HCT116 (cell line): ENCODE results near the gene EGFLAM. TPM values are rescaled to one million over a fixed set of nuclear protein-coding genes. Genes with fewer than 3 reads are reported as not detected.

Source experiments
- ATAC-seq: fragments of 200-7000 bp; cut with Tn5 transposase; 2 replicates; pipeline ENCODE4 v1.9.1; 2020; ENCODE audit warnings: mild to moderate bottlenecking, moderate library complexity
- BruUV-seq: library from RNA; stranded (reverse); fragments of 400-500 nt; replicated peaks from 2 replicates; lab custom pipeline; 2021; lab: Mats Ljungman, UMichigan
- CTCF ChIA-PET: fragments of 300-600 bp; sonication (Branson Sonifier 250); formaldehyde crosslinking; loops from one replicate; lab custom pipeline; 2021; ENCODE audit warnings: antibody characterized with exemption; lab: Charles Lee
- POLR2A ChIA-PET: fragments of 300-600, 350-600 bp; sonication (Branson Sonifier 250); formaldehyde crosslinking; loops from one replicate; lab custom pipeline; 2021; ENCODE audit warnings: antibody characterized with exemption; lab: Charles Lee
- RAD21 ChIA-PET, 2 experiments: fragments of 300-600 bp; sonication (Branson Sonifier 250); formaldehyde crosslinking; loops; one replicate each; lab custom pipeline; 2023; ENCODE audit warnings: low total read pairs in 2 of 2; ENCODE audit not compliant: uncharacterized antibody in 2 of 2, unreplicated experiment in 2 of 2, low non-redundant PET in 1 of 2; lab: Charles Lee
- DNase-seq: peaks from one replicate; pipeline ENCODE4 v3.0.0-alpha.2; 2010; ENCODE audit warnings: low read depth, low spot score
- H2AFZ ChIP-seq: fragments of 200-600 bp; shearing (Covaris generic), sonication (generic); 2 replicates; pipeline ENCODE4 v1.6.1; 2017; ENCODE audit warnings: low read depth, mixed run types, mixed read lengths, antibody characterized with exemption, low read length; ENCODE audit not compliant: poor library complexity, severe bottlenecking
- H3K27ac ChIP-seq: 2 replicates; pipeline ENCODE4 v1.5.1; 2012; ENCODE audit warnings: low read depth, low read length
- H3K27me3 ChIP-seq: fragments of 200-600 bp; sonication (generic); 2 replicates; pipeline ENCODE4 v1.6.1; 2016; ENCODE audit warnings: mixed run types, low read length, mixed read lengths; ENCODE audit not compliant: insufficient read depth
- H3K36me3 ChIP-seq, 2 experiments: fragments of 200-500 bp in 1 of 2; fragments of 200-600 bp in 1 of 2; sonication (Bioruptor generic) in 1 of 2; sonication (generic) in 1 of 2; 2 replicates each; pipeline versions ENCODE4 v1.5.1 to v1.6.1; 2014 to 2016; ENCODE audit warnings: low read length in 2 of 2, inconsistent platforms in 1 of 2, mixed read lengths in 1 of 2, mixed run types in 1 of 2; ENCODE audit not compliant: insufficient read depth in 2 of 2, control insufficient read depth in 1 of 2
- H3K4me1 ChIP-seq, 2 experiments: fragments of 200-600 bp in 1 of 2; sonication (generic) in 1 of 2; 2 replicates each; pipeline versions ENCODE4 v1.5.1 to v1.6.1; 2012 to 2017; ENCODE audit warnings: low read length in 2 of 2, inconsistent platforms in 1 of 2, mild to moderate bottlenecking in 1 of 2, mixed read lengths in 1 of 2, mixed run types in 1 of 2, moderate library complexity in 1 of 2; ENCODE audit not compliant: insufficient read depth in 2 of 2, control insufficient read depth in 1 of 2
- H3K4me2 ChIP-seq: fragments of 200-600 bp; sonication (generic); 2 replicates; pipeline ENCODE4 v1.6.1; 2017; ENCODE audit warnings: mixed run types, low read length, mixed read lengths
- H3K4me3 ChIP-seq, 2 experiments: fragments of 200-600 bp in 1 of 2; sonication (generic) in 1 of 2; replicated peaks in 1 of 2; 2 replicates each; pipeline ENCODE4 v1.5.1; 2011 to 2016; ENCODE audit warnings: low read length in 2 of 2, control low read depth in 1 of 2, low read depth in 1 of 2, mild to moderate bottlenecking in 1 of 2, mixed read lengths in 1 of 2, mixed run types in 1 of 2
- H3K79me2 ChIP-seq: fragments of 200-600 bp; sonication (generic); 2 replicates; pipeline ENCODE4 v1.6.1; 2017; ENCODE audit warnings: mild to moderate bottlenecking, mixed run types, low read length, moderate library complexity, mixed read lengths; ENCODE audit not compliant: insufficient read depth
- H3K9ac ChIP-seq: fragments of 200-600 bp; sonication (generic); 2 replicates; pipeline ENCODE4 v1.6.1; 2016; ENCODE audit warnings: low read length, mixed read lengths
- H3K9me2 ChIP-seq: fragments of 200-600 bp; sonication (generic), shearing (Covaris generic); 2 replicates; pipeline ENCODE4 v1.6.1; 2017; ENCODE audit warnings: mixed run types, mild to moderate bottlenecking, moderate library complexity; ENCODE audit not compliant: insufficient read depth
- H3K9me3 ChIP-seq, 2 experiments: fragments of 200-500 bp in 1 of 2; fragments of 200-600 bp in 1 of 2; sonication (Bioruptor generic) in 1 of 2; sonication (generic) in 1 of 2; 2 replicates each; pipeline ENCODE4 v1.6.1; 2014 to 2017; ENCODE audit warnings: low read length in 2 of 2, mixed read lengths in 2 of 2, inconsistent platforms in 1 of 2, low read depth in 1 of 2, mild to moderate bottlenecking in 1 of 2, mixed run types in 1 of 2, moderate library complexity in 1 of 2; ENCODE audit not compliant: control insufficient read depth in 1 of 2, insufficient read depth in 1 of 2
- H4K20me1 ChIP-seq: fragments of 200-600 bp; sonication (generic), shearing (Covaris generic); 2 replicates; pipeline ENCODE4 v1.6.1; 2017; ENCODE audit warnings: mixed run types, mild to moderate bottlenecking, moderate library complexity; ENCODE audit not compliant: insufficient read depth
- CBX3 ChIP-seq: IDR thresholded peaks from 2 replicates; pipeline ENCODE4 v1.6.1; 2012; ENCODE audit warnings: low read depth
- CEBPB ChIP-seq: IDR thresholded peaks from 2 replicates; pipeline ENCODE4 v1.6.1; 2012; ENCODE audit warnings: low read depth
- ELF1 ChIP-seq: IDR thresholded peaks from 2 replicates; pipeline ENCODE4 v1.6.1; 2012; ENCODE audit warnings: low read depth, borderline replicate concordance
- FOSL1 ChIP-seq: IDR thresholded peaks from 2 replicates; pipeline ENCODE4 v1.6.1; 2012; ENCODE audit warnings: low read depth
- JUND ChIP-seq: IDR thresholded peaks from 2 replicates; pipeline ENCODE4 v1.6.1; 2012
- MAX ChIP-seq: IDR thresholded peaks from 2 replicates; pipeline ENCODE4 v1.6.1; 2012
- POLR2A ChIP-seq: IDR thresholded peaks from 2 replicates; pipeline ENCODE4 v1.7.0; 2011; ENCODE audit warnings: borderline replicate concordance; ENCODE audit not compliant: insufficient read depth, insufficient read length; ENCODE audit errors: extremely low read depth
- POLR2AphosphoS5 ChIP-seq: IDR thresholded peaks from 2 replicates; pipeline ENCODE4 v1.6.1; 2011; ENCODE audit warnings: mild to moderate bottlenecking, low read depth, low read length, moderate library complexity
- RAD21 ChIP-seq: IDR thresholded peaks from 2 replicates; pipeline ENCODE4 v1.6.1; 2012; ENCODE audit warnings: low read depth, mild to moderate bottlenecking
- SIN3A ChIP-seq: IDR thresholded peaks from 2 replicates; pipeline ENCODE4 v1.6.1; 2012; ENCODE audit warnings: low read depth
- SP1 ChIP-seq: IDR thresholded peaks from 2 replicates; pipeline ENCODE4 v1.6.1; 2012; ENCODE audit warnings: low read depth
- YY1 ChIP-seq: IDR thresholded peaks from 2 replicates; pipeline ENCODE4 v1.6.1; 2011; ENCODE audit warnings: low read length, low read depth, moderate library complexity, mild to moderate bottlenecking; ENCODE audit not compliant: insufficient replicate concordance; ENCODE audit errors: extremely low read depth
- ZBTB33 ChIP-seq: IDR thresholded peaks from 2 replicates; pipeline ENCODE4 v1.6.1; 2011; ENCODE audit warnings: mild to moderate bottlenecking, low read length, moderate library complexity; ENCODE audit not compliant: insufficient replicate concordance; ENCODE audit errors: extremely low read depth
- ZFX ChIP-seq: fragments of 450-650 bp; IDR thresholded peaks from 2 replicates; pipeline ENCODE4 v1.6.1; 2017
- ZNF274 ChIP-seq: fragments of 200-500 bp; sonication (Bioruptor generic); IDR thresholded peaks from 2 replicates; pipeline ENCODE4 v1.6.1; 2014; ENCODE audit warnings: mild to moderate bottlenecking, low read depth, low read length, inconsistent platforms
- intact Hi-C: fragments of 100-400 bp; cut with micrococcal nuclease; formaldehyde crosslinking; loops from 2 replicates; pipeline ENCODE4 v1.10.0; 2022
- total RNA-seq: library from RNA; stranded (reverse); gene quantifications from one replicate; pipeline ENCODE4 v1.2.1, GENCODE V29; 2021; ENCODE audit not compliant: unreplicated experiment
- TF ChIP-seq, protein P1 (sequence below), 3 experiments: fragments of 200-600 bp in 1 of 3; sonication (generic) in 1 of 3; IDR thresholded peaks in 2 of 3; conservative IDR thresholded peaks in 1 of 3; 2 replicates each; pipeline ENCODE4 v1.5.1; 2012 to 2017; ENCODE audit warnings: low read depth in 2 of 3, low read length in 2 of 3, antibody characterized with exemption in 1 of 3, borderline replicate concordance in 1 of 3, control low read depth in 1 of 3, mild to moderate bottlenecking in 1 of 3, mixed read lengths in 1 of 3, mixed run types in 1 of 3, moderate library complexity in 1 of 3; ENCODE audit not compliant: insufficient read depth in 1 of 3
- TF ChIP-seq, protein P2 (sequence below): IDR thresholded peaks from 2 replicates; pipeline ENCODE4 v1.6.1; 2012

Gene EGFLAM
- total RNA-seq, 1 experiment from 2014 or later = not detected

GRCh38 chr5:38360323-38361061, 102.1 kb downstream of the EGFLAM start:
- CTCF ChIA-PET = no interaction called here
- Histone ChIP-seq H3K4me2 (no peak overlapping the region), H2AFZ (no peak overlapping the region), H3K79me2 (no peaks in the 10 kb centered on the region), H3K9me3 (no peaks in the 10 kb centered on the region), H3K4me1 (no peaks in the 10 kb centered on the region), H4K20me1 (no peaks in the 10 kb centered on the region), H3K9me2 (no peaks in the 10 kb centered on the region), H3K36me3 (no peaks in the 10 kb centered on the region), H3K27me3 (no peaks in the 10 kb centered on the region), H3K4me3 (no peak overlapping the region), H3K9ac (no peak overlapping the region), H3K27ac (no peak overlapping the region)
- POLR2A ChIA-PET = no interaction called here
- no TSS peak for BruUV-seq
- RAD21 ChIA-PET = no interaction called here
- DNase-seq (no peak), ATAC-seq (no peak)
- TF ChIP-seq FOSL1 (no peak), SP1 (no peak), SIN3A (no peak), CEBPB (no peak), JUND (no peak), RAD21 (no peak)
- intact Hi-C loops = no loop called here

GRCh38 chr5:38362713-38363112, 104.4 kb downstream of the EGFLAM start:
- no peak overlapping the region for H3K9ac ChIP-seq
- no peaks in the 10 kb centered on the region for H3K36me3 ChIP-seq
- no peak for ATAC-seq
- CTCF ChIA-PET = no interaction called here
- no peaks in the 10 kb centered on the region for H4K20me1 ChIP-seq
- no TSS peak for BruUV-seq
- H3K4me3 ChIP-seq = no peak overlapping the region
- DNase-seq = no peak
- no peaks in the 10 kb centered on the region for H3K79me2 ChIP-seq
- TF ChIP-seq ZBTB33 (no peak), ELF1 (no peak), POLR2AphosphoS5 (no peak), YY1 (no peak), FOSL1 (no peak), MAX (no peak), POLR2A (no peak), ZNF274 (no peak), CBX3 (no peak), ZFX (no peak), JUND (no peak)
- TF ChIP-seq, protein P1, sequence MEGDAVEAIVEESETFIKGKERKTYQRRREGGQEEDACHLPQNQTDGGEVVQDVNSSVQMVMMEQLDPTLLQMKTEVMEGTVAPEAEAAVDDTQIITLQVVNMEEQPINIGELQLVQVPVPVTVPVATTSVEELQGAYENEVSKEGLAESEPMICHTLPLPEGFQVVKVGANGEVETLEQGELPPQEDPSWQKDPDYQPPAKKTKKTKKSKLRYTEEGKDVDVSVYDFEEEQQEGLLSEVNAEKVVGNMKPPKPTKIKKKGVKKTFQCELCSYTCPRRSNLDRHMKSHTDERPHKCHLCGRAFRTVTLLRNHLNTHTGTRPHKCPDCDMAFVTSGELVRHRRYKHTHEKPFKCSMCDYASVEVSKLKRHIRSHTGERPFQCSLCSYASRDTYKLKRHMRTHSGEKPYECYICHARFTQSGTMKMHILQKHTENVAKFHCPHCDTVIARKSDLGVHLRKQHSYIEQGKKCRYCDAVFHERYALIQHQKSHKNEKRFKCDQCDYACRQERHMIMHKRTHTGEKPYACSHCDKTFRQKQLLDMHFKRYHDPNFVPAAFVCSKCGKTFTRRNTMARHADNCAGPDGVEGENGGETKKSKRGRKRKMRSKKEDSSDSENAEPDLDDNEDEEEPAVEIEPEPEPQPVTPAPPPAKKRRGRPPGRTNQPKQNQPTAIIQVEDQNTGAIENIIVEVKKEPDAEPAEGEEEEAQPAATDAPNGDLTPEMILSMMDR (IDR thresholded peaks at IDR 0.05 in 2 of 3, conservative IDR thresholded peaks at IDR 0.05 in 1 of 3; ENCODE audit: borderline replicate concordance in 1 of 3, insufficient read depth in 1 of 3, low read depth in 2 of 3, low read length in 2 of 3) = no peak
- TF ChIP-seq, protein P2, sequence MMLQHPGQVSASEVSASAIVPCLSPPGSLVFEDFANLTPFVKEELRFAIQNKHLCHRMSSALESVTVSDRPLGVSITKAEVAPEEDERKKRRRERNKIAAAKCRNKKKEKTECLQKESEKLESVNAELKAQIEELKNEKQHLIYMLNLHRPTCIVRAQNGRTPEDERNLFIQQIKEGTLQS = no peak
- TF ChIP-seq, all 23 proteins: peak for 0
- Histone ChIP-seq H3K27me3 (no peaks in the 10 kb centered on the region), H3K4me1 (no peaks in the 10 kb centered on the region), H3K4me2 (no peak overlapping the region), H3K9me3 (no peaks in the 10 kb centered on the region), H2AFZ (no peak overlapping the region), H3K27ac (no peak overlapping the region), H3K9me2 (no peaks in the 10 kb centered on the region)
- intact Hi-C loops = no loop called here
- POLR2A ChIA-PET = no interaction called here
- RAD21 ChIA-PET = no interaction called here
